Kidney (tissue), 14 donors: ENCODE measurements around the gene AKT1. TPM values are rescaled to one million over a fixed set of nuclear protein-coding genes. Genes with fewer than 3 reads are reported as not detected.

Source experiments
- DNase-seq, 5 donors: peaks; one replicate each; pipeline ENCODE4 v3.0.0-alpha.2; 2013 to 2020
- FAIRE-seq: peaks from 2 replicates; lab custom pipeline; 2012; peaks lifted over from hg19 to GRCh38; lab: Jason Lieb, UNC
- H3K27ac ChIP-seq, 2 donors: one replicate each; pipeline ENCODE4 v1.7.0; 2013; ENCODE audit warnings: low read depth in 2 of 2, low read length in 2 of 2, inconsistent platforms in 1 of 2
- H3K27me3 ChIP-seq: one replicate; pipeline ENCODE4 v1.7.1; 2013; ENCODE audit warnings: low read length, inconsistent platforms; ENCODE audit not compliant: control insufficient read depth, insufficient read depth
- H3K36me3 ChIP-seq, 3 donors: one replicate each; pipeline versions ENCODE4 v1.7.0 to v1.7.1; 2013; ENCODE audit warnings: low read length in 3 of 3, control low read depth in 1 of 3, inconsistent platforms in 1 of 3; ENCODE audit not compliant: insufficient read depth in 3 of 3, control insufficient read depth in 2 of 3
- H3K4me1 ChIP-seq, 3 donors: one replicate each; pipeline versions ENCODE4 v1.7.0 to v1.7.1; 2013; ENCODE audit warnings: low read length in 3 of 3, inconsistent platforms in 1 of 3, low read depth in 1 of 3; ENCODE audit not compliant: control insufficient read depth in 2 of 3, insufficient read depth in 2 of 3
- H3K4me3 ChIP-seq, 3 donors: one replicate each; pipeline versions ENCODE4 v1.7.0 to v1.8.1; 2013; ENCODE audit warnings: low read length in 3 of 3, control low read depth in 1 of 3, inconsistent platforms in 1 of 3
- H3K9ac ChIP-seq, 3 donors: one replicate each; pipeline versions ENCODE4 v1.7.0 to v1.7.1; 2013; ENCODE audit warnings: low read length in 3 of 3, control low read depth in 1 of 3, inconsistent platforms in 1 of 3
- H3K9me3 ChIP-seq, 3 donors: one replicate each; pipeline versions ENCODE4 v1.7.0 to v1.7.1; 2013; ENCODE audit warnings: low read length in 3 of 3, control low read depth in 1 of 3, inconsistent platforms in 1 of 3; ENCODE audit not compliant: control insufficient read depth in 2 of 3, insufficient read depth in 1 of 3
- intact Hi-C: fragments of 100-400 bp; cut with DNase I; formaldehyde crosslinking; loops from one replicate; pipeline ENCODE4 v1.11.1; 2022
- polyA plus RNA-seq: library from polyadenylated mRNA; stranded (reverse); fragments of 350-450 nt; fragmentation: Illumina TruSeq; extraction: RNeasy Lipid Tissue Mini Kit (QIAGEN cat#74804); gene quantifications from one replicate; pipeline ENCODE4 v1.2.3, GENCODE V29; 2014; ENCODE audit warnings: low read depth, low replicate concordance; ENCODE audit not compliant: insufficient read depth
- total RNA-seq: library from RNA; stranded (reverse); fragmentation: NEBNext Ultra II Directional; extraction: Animal tissue kit (Norgen Biotek cat#: 25700); gene quantifications from one replicate; pipeline ENCODE4 v1.2.1, GENCODE V29; 2021
- TF ChIP-seq, protein P1 (sequence below): IDR thresholded peaks from 3 replicates; pipeline ENCODE4 v1.5.1; 2012; ENCODE audit warnings: mild to moderate bottlenecking, moderate library complexity, borderline replicate concordance; ENCODE audit not compliant: insufficient read depth; ENCODE audit errors: extremely low read depth
- donor health status: control.
- donor health status: control.
- donor health status: control.
- donor health status: control.
- donor health status: control.
- donor health status: DM: yes; HTN: yes; CAD: no.
- donor health status: Normal renal cell carcinoma (clear cell type).

AKT1 gene
- total and polyA plus RNA-seq, 2 donors from 2014 or later = 70.6 to 125 TPM

DNA sequence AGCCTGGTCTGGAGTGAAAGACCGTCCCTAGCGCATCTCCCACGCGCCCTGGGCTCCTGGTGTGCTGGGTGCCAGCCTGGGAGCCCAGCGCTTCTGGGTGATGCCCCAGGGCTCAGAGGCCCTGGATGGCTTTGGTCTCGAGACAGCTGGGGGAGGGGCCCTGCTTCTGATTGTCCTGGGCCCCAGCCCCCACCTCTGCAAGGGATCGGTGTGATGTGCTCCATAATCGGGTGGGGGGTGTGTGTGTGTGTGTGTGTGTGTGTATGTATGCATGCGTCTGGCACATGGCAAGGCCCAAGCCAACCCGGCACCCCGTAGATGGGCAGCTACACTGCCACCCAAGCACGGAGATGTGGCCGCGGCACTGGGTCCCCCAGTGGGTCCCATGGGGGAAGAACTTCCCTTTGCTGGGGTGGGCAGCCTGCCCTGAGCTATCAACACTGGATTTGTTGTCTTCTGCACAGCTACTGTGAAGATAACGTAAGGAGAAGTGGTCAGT is 8.4 kb upstream of the AKT1 start:
- no peaks in the 10 kb centered on the region for H3K27me3 ChIP-seq
- FAIRE-seq (no peak), DNase-seq (no peak)
- H3K27ac ChIP-seq = no peak overlapping the region
- TF ChIP-seq, protein P1, sequence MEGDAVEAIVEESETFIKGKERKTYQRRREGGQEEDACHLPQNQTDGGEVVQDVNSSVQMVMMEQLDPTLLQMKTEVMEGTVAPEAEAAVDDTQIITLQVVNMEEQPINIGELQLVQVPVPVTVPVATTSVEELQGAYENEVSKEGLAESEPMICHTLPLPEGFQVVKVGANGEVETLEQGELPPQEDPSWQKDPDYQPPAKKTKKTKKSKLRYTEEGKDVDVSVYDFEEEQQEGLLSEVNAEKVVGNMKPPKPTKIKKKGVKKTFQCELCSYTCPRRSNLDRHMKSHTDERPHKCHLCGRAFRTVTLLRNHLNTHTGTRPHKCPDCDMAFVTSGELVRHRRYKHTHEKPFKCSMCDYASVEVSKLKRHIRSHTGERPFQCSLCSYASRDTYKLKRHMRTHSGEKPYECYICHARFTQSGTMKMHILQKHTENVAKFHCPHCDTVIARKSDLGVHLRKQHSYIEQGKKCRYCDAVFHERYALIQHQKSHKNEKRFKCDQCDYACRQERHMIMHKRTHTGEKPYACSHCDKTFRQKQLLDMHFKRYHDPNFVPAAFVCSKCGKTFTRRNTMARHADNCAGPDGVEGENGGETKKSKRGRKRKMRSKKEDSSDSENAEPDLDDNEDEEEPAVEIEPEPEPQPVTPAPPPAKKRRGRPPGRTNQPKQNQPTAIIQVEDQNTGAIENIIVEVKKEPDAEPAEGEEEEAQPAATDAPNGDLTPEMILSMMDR = no peak
- H3K9me3 ChIP-seq = no peaks in the 10 kb centered on the region
- intact Hi-C loops = no loop called here
- H3K9ac ChIP-seq = no peak overlapping the region
- peaks cover 0 to 22% (median 15%) of the 10 kb centered on the region in 3 donors for H3K4me1 ChIP-seq
- no peaks in the 10 kb centered on the region for H3K36me3 ChIP-seq
- no peak overlapping the region for H3K4me3 ChIP-seq

DNA sequence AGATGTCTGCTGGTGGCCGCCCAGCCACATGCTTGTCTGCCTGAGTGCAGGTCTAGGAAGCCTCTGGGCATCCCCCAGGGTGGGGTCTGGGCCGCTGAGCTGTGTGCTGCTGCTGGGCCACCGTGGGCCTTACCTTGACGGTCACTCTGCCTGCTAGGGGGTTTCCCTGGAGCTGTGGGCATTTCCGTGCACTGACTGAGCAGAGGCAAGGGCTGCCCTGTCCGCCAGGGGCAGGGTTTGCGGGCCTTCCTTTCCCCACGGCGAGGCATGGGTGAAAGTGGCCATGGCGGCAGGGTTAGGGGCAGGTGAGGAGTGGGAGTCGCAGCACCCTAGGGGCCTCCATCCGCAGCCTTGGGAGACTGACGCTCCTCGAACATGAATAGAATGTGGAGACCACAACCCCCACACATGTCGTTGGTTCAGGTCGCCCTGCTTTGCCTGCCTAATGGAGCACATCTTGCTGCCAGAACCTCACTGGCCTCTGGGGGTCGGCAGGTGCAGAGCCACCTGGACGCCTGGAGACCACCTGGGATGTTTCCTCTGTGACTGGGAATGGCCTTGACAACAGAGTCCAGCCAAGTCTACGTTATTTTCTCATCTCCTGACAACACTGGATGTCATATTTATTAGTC is 7.8 kb upstream of the AKT1 start:
- Histone ChIP-seq H3K9me3 (no peaks in the 10 kb centered on the region), H3K4me3 (no peak overlapping the region), H3K36me3 (no peaks in the 10 kb centered on the region), H3K4me1 (peaks cover 0 to 22% (median 15%) of the 10 kb centered on the region in 3 donors), H3K27me3 (no peaks in the 10 kb centered on the region), H3K27ac (no peak overlapping the region), H3K9ac (no peak overlapping the region)
- FAIRE-seq = no peak
- intact Hi-C loops = no loop called here
- TF ChIP-seq, protein P1 = no peak
- DNase-seq = peak in 1 of 5 donors; percentile 39

DNA sequence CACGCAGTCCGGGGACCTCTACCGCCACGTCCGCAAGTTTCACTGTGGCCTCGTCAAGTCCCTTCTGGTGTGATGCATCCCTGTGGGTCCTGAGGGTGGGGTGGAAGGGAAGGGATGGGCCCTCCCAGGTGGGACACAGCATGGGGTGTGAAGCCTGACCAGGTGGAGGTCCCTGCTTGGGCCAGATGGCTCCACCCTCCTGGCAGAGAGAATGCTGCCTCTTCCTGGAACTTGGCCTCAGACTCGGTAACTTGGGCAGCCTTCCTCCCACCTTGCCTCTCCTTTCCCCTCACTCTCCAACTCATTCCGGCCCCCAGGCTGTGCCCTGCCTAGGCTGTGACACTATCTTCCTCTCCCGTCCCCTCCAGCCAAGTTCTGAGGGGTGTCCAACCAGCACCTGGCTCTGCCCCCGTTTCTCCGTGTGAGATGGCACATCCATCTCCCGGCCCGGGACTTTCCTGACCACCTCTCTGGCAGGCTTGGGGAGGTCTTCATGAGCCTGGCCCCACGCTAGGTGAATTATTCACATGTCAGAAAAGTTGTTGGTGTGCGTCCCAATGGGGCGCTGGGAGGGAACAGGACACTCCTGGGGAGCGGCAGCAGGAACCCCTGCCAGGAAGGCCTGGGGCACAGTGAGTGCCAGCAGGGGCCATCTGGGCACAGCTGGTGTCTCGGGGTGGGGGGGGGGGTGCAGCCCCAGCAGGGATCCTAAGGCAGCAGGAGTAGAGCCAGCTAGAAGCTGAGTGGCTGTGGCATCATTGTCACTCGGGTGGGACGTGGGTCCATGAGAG is 7.0 kb upstream of the AKT1 start:
- no peak for FAIRE-seq
- Histone ChIP-seq H3K27me3 (no peaks in the 10 kb centered on the region), H3K4me1 (peaks cover 0 to 22% (median 15%) of the 10 kb centered on the region in 3 donors), H3K27ac (no peak overlapping the region), H3K36me3 (no peaks in the 10 kb centered on the region), H3K9me3 (no peaks in the 10 kb centered on the region), H3K4me3 (peak overlapping the region in 1 of 3 donors; percentile 21), H3K9ac (no peak overlapping the region)
- DNase-seq = no peak
- TF ChIP-seq, protein P1 = no peak
- intact Hi-C loops = no loop called here
